ENCODE data around the gene PRSS48. TPM values are rescaled to one million over a fixed set of nuclear protein-coding genes. Genes with fewer than 3 reads are reported as not detected.
"Not testable (repeated sequence)": the region's sequence is repeated elsewhere in the genome, so short reads cannot be mapped to it uniquely, and the experiment has no call there.

Gene PRSS48
- total RNA-seq, 1 donor from 2014 or later: not detected

GRCh38 chr4:151321586-151321985, 44.6 kb downstream of the PRSS48 start:
- Mint-ChIP-seq H3K27ac (no peak overlapping the region), H3K9me3 (no peaks in the 10 kb centered on the region), H3K4me1 (peaks cover 37% of the 10 kb centered on the region), H3K27me3 (ENCODE audit: low read depth) (no peaks in the 10 kb centered on the region), H3K4me3 (no peak overlapping the region), H3K36me3 (peaks cover 2% of the 10 kb centered on the region)
- DNase-seq (ENCODE audit: low spot score in 2 of 2, unreplicated experiment in 2 of 2): no peak
- TF ChIP-seq, protein P1, sequence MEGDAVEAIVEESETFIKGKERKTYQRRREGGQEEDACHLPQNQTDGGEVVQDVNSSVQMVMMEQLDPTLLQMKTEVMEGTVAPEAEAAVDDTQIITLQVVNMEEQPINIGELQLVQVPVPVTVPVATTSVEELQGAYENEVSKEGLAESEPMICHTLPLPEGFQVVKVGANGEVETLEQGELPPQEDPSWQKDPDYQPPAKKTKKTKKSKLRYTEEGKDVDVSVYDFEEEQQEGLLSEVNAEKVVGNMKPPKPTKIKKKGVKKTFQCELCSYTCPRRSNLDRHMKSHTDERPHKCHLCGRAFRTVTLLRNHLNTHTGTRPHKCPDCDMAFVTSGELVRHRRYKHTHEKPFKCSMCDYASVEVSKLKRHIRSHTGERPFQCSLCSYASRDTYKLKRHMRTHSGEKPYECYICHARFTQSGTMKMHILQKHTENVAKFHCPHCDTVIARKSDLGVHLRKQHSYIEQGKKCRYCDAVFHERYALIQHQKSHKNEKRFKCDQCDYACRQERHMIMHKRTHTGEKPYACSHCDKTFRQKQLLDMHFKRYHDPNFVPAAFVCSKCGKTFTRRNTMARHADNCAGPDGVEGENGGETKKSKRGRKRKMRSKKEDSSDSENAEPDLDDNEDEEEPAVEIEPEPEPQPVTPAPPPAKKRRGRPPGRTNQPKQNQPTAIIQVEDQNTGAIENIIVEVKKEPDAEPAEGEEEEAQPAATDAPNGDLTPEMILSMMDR (IDR thresholded peaks at IDR 0.05; ENCODE audit: unreplicated experiment): no peak

GRCh38 chr4:151322161-151322560, 45.2 kb downstream of the PRSS48 start:
- not testable (repeated sequence) for DNase-seq (ENCODE audit: low spot score in 2 of 2, unreplicated experiment in 2 of 2); H3K4me3 Mint-ChIP-seq; H3K9me3 Mint-ChIP-seq; H3K27ac Mint-ChIP-seq; H3K27me3 Mint-ChIP-seq (ENCODE audit: low read depth); H3K36me3 Mint-ChIP-seq
- H3K4me1 Mint-ChIP-seq: peaks cover 37% of the 10 kb centered on the region

DNA sequence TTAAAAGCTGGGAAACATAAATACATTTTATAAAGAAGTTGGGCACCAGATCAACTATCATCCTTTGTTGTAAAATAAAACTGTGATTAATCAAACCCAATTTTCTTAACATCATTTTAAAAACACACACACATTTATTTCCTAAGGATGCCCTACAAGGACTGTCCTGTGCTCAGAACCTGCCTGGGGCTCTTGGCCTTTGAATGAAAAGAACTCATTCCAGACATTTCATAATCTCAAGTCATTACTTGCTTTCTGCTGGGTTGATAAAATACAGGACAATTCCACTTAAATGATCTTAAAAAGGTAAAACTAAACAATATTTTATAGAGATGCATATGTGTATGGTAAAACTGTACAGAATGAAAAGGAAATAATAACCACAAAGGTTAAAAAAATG, 45.6 kb downstream of the PRSS48 start:
- Mint-ChIP-seq H3K9me3 (no peaks in the 10 kb centered on the region), H3K36me3 (peaks cover 2% of the 10 kb centered on the region), H3K4me1 (peaks cover 37% of the 10 kb centered on the region), H3K27me3 (ENCODE audit: low read depth) (no peaks in the 10 kb centered on the region), H3K4me3 (peak overlapping the region; percentile 34), H3K27ac (peak overlapping the region; percentile 89)
- no peak for DNase-seq (ENCODE audit: low spot score in 2 of 2, unreplicated experiment in 2 of 2)
- TF ChIP-seq, protein P1 (IDR thresholded peaks at IDR 0.05; ENCODE audit: unreplicated experiment): no peak

- peaks cover 2% of the 10 kb centered on the region for H3K36me3 Mint-ChIP-seq
- no peak for DNase-seq (ENCODE audit: low spot score in 2 of 2, unreplicated experiment in 2 of 2)
- H3K27me3 Mint-ChIP-seq (ENCODE audit: low read depth): no peaks in the 10 kb centered on the region
- TF ChIP-seq, protein P1 (IDR thresholded peaks at IDR 0.05; ENCODE audit: unreplicated experiment): no peak
- H3K4me3 Mint-ChIP-seq: peak overlapping the region; percentile 66
- H3K27ac Mint-ChIP-seq: peak overlapping the region; percentile 83
- peaks cover 37% of the 10 kb centered on the region for H3K4me1 Mint-ChIP-seq
- no peaks in the 10 kb centered on the region for H3K9me3 Mint-ChIP-seq
Observed at GRCh38 chr4:151323667-151324066, 46.7 kb downstream of the PRSS48 start.

DNA sequence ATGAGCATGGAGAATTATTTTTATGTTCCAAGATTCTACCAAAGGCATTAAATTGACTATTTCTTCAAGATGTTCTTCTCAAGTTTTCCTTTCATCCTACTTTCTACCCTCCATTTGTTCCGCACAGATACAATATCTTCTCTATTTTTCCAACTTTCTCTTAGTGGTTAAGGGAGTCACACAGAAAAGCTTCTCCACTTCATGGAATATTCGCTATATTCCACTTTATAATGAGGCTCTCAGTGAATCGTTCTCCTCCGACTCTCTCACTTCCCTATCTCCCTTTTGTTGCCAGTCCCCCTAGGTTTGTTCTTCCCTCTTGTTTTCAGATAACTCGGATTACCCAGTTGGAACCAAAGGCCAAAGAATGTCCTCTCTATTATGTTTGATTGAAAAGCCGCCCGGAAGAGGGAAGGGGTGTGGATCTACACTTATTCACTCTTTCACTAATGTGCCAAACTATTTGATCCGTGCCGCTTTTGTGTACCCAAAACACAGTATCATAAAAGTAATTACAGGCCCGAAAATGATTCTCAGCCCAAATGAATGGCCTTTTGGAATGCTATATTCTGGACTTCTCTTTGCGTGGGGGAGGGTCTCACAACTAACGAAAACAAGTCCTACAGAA, 47.3 kb downstream of the PRSS48 start:
- no peak for DNase-seq (ENCODE audit: low spot score in 2 of 2, unreplicated experiment in 2 of 2)
- Mint-ChIP-seq H3K27ac (peak overlapping the region; percentile 84), H3K4me3 (peak overlapping the region; percentile 66), H3K36me3 (peaks cover 2% of the 10 kb centered on the region), H3K4me1 (peaks cover 37% of the 10 kb centered on the region), H3K9me3 (no peaks in the 10 kb centered on the region), H3K27me3 (ENCODE audit: low read depth) (no peaks in the 10 kb centered on the region)
- TF ChIP-seq, protein P1 (IDR thresholded peaks at IDR 0.05; ENCODE audit: unreplicated experiment): no peak

GRCh38 chr4:151324752-151325110, 47.8 kb downstream of the PRSS48 start:
- peaks cover under 1% of the 10 kb centered on the region for H3K36me3 Mint-ChIP-seq
- TF ChIP-seq, protein P1 (IDR thresholded peaks at IDR 0.05; ENCODE audit: unreplicated experiment): no peak
- no peaks in the 10 kb centered on the region for H3K27me3 Mint-ChIP-seq (ENCODE audit: low read depth)
- peak in 1 of 2 experiments; percentile 53 for DNase-seq (ENCODE audit: low spot score in 2 of 2, unreplicated experiment in 2 of 2)
- no peaks in the 10 kb centered on the region for H3K9me3 Mint-ChIP-seq
- H3K4me3 Mint-ChIP-seq: peak overlapping the region; percentile 66
- peaks cover 37% of the 10 kb centered on the region for H3K4me1 Mint-ChIP-seq
- H3K27ac Mint-ChIP-seq: peak overlapping the region; percentile 91
